Eye (tissue), 1 donor: ENCODE results near the gene AP3D1.
A peak's percentile ranks its signal among the peaks of the same experiment; 100 is the strongest.

ENCODE experiments used
- DNase-seq: peaks from one replicate; pipeline ENCODE4 v3.0.0-alpha.2; 2015

Gene AP3D1

DNA sequence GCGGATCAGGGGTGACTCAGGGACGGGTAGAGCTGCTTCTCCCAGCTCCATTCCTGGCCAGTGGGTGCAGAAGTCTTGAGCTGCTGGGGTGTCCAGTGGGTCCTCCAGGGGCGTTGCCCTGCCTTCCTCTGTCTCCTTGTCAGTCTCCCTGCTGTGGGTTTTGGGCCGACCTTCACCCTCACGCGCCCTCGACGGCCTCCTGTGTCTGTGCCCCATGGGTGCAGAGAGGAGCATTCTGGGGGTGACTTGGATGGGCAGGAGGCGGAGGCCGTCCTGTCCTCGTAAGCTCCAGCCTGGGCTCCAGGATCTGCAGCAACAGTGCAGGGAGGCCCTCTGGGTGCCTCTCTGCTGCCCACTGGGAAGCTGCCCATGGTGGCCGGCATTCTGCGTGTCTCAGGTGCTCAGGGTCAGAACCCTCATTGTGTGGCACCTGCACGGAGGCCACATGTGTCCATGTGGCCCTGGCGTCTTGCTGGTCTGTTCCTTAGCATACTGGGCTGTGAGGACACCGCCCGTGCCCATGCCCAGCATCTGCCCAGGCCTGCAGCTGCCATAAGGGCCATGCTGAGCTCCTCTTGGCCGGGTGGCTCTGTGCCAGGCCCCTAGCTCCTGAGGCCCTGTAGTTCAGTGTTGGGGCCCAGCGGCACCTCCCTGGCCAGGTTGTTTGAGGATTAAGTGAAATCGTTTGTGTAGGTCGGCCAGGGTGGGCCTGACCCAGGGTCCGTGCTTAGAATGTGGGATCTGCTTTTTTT is 29.7 kb upstream of the AP3D1 start:
- DNase-seq, result no peak

DNA sequence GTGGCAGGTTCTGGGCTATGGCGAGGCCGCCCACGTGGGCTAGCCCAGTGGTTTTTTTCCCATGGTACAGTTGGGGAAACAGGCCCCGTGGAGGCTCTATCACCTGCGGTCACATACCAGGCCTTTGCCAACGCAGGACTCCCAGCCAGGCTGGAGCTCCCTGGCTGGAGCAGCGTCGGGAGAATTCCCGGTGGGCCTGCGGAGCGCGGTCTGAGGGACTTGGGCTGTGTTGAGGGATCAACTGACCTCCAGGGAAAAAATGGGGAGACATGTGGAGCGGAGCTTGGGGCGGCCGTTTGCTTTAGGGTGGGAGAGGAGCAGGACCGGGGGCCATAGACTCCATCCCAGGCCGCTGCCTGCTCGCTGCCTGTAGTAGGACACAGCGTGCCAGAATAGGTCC is 28.7 kb upstream of the AP3D1 start:
- no peak for DNase-seq

DNA sequence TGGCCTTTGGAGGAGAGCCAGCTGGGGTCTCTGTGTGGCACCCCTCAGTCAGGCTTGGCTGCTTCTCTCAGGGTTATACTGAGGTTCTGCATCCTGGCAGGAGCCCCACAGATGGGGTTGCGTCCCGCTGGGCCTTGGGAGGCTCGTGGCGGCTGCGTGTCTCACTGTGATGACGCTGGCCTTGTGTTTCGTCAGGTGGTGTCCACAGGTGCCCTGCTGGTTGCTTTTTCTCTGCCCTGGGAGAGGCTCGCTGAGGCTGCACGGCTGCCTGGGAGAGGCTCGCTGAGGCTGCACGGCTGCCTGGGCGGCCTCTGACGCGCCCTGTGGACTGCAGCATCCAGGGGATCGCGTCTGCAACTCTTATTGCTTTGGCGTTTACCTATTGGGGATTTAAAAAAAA is 27.7 kb upstream of the AP3D1 start:
- no peak for DNase-seq

DNA sequence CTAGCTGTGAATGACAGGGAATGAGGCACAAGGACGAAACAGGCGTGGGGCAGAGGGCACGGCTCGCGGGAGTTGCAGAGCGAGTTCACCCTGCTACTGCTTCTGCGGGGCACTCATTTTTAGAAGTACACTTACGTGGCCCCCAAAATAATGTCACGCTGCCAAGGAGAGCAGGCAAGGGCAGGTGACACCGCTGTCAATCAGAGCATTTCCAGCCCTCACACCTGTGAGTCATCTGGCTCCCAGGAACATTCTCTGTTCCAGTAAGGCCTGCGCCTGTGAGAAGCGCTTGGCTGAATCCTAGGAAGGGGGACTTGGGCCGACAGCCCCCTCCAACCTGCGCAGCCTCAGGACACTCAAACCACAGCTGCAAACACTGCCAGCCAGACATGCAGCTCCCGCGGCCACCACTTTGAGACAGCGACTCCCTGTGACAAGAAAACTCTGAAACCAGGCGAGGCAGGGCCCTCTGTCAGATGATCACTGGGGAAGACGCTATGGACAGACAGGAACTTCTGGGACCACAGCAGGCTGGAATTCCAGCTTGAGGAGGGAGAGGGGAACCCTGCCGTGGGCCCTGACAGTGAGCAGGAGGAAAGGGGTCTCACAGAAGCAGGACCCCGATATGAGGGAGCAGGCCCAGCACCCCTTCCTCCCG is 25.1 kb upstream of the AP3D1 start:
- no peak for DNase-seq

DNA sequence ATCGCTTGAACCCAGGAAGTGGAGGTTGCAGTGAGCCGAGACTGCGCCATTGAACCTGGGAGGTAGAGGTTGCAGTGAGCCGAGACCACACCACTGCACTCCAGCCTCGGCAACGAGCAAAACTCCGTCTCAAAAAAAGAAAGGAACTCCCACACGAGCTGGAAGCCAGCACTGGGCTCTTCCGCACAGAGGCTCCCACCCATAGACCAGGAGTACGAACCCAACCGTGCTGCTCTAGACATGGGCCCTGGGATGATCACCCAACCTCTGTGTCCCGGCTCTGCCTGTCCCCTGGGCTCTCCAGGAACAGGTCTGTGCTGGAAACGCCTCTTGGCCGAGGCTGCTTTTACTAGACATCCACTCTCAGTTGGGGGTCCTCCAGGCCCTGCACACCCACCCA is 24.4 kb upstream of the AP3D1 start:
- DNase-seq, result no peak

DNA sequence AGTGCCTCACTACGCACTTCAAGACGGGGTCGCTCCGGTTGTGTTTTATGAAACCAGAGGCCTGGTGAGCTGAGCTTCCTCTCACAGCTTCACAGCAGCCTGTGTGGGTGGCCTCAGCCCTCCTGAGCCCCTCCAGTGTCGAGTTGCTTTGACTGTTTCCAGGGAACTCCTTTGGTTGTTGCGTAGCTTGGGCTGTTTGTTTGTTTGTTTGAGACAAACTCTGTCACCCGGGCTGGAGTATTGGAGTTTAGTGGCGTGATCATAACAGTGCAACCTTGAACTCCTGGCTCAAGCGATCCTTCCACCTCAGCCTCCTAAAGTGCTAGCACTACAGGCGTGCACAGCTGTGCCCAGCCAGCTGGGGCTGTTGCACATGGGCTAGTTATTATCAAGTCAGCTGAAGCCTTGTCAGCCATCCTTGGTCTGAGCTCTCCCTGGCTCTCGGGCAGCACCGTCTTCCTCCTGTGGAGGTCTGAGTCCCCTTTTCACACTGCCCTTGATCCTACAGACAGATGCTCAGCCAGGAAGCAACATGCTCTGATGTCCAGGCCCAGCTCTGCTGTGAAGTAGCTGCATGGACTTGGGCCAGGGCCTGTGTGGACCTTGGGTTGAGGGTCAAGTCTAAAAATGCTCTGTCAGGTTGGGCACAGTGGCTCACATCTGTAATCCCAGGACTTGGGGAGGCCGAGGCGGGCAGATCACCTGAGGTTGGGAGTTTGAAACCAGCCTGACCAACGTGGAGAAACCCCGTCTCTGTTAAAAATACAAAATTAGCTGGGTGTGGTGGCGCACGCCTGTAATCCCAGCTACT is 22.6 kb upstream of the AP3D1 start:
- no peak for DNase-seq

DNA sequence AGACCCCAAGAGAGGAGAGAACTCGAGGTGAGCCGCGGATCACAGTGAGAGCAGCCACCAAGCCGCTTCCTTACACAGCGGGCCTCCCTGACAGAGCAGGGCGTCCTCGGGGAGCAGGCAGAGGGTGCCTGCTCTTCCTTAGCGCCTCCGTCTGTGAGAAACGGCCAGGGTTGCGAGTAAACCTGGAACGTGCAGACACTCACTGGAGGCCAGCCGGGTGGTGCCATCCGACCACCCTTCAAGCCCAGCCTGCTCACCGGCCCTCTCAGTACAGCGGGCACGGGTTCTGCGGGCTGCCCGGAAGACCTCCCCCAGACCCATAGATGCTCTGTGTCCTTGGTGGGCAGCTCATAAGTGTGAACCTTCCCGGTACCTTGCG is 22.0 kb upstream of the AP3D1 start:
- no peak for DNase-seq

DNA sequence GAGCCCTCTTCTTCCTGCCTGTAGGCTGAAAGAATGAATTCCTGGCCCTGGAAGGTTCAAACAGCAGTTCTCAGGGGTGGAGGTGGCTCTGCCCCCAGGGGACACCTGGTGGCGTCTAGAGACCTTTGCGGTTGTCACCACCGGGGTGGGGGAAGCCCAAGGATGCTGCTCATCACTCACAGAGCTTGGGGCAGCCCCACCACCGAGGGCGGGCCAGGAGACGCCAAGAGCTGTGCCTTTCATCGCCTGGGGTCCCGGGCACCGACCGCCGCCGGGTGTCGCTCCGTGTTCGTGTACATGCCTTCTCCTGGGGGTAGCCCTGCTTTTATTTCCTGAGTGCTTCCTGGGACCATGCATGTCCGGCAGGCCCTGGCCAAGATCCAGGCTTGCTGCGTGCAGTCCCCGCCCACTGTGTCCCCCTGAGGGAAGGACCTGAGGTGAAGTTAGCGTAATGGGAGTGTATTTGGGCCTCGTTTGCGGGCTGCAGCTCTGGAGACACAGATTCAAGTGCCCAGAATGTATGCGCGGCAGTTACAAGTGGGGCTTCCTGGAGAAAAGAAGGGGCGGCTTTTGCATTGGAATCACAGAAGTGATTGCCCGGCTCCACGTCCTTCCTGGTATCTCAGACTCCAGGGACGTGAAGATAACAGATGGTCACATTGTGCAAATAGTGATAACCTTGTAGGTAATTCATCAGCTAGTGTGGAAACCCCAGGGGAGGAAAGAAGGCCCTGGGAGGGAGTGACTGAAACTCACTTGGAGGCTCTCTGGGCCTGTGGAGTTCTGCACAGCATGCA is 20.2 kb upstream of the AP3D1 start:
- no peak for DNase-seq

DNA sequence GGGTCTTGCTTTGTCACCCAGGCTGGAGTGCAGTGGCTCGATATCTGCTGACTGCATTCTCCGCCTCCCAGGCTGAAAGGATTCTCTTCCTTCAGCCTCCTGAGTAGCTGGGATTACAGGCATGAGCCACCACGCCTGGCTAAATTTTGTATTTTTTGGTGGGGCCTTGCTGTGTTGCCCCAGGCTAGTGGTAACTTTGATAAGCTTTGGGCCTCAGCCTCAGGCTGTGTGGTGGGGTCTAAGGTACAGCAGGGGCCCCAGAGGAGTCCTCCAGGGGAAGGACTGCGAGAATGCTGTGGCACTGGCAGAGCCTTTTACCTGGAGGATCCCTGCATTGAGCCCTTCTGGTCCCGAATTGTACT is 19.6 kb upstream of the AP3D1 start:
- DNase-seq, result no peak

DNA sequence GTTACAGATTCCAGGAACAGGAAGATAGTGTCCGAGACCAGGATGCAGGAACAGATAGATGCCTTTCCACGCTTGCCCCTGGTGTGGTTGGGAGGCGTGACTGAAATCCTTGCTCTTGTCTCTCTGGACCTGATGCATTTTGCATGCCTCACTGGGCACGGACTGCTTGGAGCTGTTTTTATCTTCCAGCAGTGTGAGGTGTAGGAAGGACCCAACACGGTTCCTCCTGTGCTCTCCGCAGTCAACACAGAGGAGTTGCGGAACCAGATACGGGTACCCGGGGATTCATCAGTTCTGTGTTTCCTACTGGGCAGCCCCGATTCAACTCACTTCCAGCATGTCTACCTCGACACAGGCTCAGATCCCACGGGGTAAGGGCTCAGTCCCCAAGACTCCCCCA is 18.9 kb upstream of the AP3D1 start:
- DNase-seq, result peak; percentile 87

DNA sequence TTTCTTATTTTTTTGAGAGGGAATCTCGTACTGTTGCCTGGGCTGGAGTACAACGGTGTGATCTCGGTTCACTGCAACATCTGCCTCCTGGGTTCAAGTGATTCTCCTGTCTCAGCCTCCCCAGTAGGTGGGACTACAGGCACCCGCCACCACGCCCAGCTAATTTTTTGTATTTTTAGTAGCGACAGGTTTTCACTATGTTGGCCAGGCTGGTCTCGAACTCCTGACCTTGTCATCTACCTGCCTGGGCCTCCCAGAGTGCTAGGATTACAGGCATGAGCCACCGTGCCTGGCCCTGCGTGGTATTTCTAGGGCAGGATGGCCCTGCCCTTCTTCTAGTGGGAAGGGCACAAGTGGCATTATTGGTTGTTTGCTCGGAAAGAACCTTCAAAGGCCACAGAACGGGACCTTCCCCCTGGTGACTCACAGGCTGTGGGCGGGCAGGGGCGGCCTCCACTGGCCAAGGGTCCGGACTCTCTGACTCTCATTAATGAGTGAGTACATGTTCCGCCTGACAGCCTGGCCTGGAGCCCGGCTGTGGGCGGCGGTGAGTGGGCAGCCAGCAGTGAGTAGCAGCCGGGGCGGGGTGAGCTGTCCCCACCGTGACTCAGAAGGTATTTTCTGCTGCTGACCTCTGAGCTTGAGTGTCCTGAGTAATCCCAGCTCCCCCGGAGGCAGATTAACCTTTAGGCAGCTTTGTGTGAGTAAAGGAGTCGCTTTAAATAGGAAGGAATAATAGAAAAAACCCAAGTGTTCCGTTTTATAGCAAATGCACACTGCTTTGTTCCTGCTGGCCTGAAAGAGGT is 17.5 kb upstream of the AP3D1 start:
- peak; percentile 68 for DNase-seq

DNA sequence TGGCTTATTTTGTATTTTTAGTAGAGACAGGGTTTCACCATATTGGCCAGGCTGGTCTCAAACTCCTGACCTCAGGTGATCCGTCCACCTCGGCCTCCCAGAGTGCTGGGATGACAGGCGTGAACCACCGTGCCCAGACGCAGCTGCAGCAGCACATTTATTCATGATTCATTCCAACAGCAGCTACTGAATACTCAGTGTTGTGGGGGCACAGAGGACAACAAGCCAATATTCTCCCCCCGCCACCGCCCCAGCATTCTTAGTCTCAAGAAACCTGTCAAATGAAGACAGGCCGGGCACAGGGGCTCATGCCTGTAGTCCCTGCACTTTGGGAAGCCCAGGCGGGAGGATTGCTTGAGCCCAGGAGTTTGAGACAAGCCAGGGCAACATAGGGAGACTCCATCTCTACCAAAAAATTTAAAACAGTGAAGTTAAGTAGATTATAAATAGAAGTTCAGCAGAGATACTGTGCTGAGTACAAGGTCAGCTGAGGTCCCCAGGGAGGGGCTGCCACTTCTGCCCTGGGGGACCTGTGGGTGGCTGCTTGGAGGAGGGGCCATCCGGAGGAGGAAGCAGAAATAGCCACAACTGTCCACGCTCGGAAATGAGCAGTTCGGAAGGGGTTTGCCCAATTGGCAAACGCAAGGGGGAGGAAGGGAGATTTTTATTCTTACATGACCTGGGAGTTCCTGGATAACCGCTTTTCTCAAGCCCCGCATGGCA is 16.7 kb upstream of the AP3D1 start:
- no peak for DNase-seq

DNA sequence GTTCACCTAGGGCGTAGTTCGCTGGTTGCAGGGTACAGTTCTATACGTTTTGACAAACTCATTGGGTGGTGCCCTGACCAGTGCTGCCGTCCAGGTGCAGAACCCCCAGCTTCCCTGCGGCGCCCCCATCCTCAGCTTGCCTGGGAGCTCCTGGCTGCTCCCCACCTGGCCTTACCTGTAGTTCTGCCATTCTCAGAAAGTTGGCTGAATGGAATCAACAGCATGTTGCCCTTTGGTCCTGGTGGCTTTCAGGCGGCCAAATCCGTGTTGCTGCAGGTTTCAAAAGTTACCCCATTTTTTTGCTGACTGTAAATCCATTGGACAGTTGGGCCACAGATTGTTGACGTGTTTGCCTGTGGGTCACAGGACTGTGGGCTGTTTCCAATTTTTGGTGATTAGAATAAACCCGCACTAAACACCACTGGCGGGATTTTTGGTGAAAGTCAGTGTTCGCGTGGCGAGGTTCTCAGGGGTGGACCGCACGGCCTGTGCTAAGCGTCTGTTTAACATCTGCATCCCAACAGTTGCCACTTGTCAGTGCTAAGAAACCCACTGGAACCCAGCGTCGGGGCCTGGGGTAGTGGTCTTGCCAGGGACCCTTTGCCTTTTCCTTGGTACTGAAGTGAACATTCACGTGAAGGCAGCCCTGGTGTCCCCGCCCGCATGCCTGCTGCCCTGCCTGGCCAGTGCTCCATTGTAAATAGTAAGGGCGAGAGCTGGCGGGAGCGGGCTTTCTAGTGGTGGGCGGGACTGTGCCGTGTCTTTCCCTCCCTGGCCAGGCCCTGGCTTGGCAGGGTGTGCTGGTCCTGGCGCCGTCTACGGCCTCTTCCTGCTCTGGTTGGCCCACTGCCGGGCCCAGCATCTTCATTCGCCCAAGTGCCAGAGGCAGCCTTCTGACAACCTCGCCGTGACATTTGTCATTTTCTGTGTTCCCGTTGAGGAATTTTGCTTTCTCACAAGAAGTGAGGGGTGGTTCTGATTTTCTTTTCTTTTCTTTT is 15.7 kb upstream of the AP3D1 start:
- no peak for DNase-seq

DNA sequence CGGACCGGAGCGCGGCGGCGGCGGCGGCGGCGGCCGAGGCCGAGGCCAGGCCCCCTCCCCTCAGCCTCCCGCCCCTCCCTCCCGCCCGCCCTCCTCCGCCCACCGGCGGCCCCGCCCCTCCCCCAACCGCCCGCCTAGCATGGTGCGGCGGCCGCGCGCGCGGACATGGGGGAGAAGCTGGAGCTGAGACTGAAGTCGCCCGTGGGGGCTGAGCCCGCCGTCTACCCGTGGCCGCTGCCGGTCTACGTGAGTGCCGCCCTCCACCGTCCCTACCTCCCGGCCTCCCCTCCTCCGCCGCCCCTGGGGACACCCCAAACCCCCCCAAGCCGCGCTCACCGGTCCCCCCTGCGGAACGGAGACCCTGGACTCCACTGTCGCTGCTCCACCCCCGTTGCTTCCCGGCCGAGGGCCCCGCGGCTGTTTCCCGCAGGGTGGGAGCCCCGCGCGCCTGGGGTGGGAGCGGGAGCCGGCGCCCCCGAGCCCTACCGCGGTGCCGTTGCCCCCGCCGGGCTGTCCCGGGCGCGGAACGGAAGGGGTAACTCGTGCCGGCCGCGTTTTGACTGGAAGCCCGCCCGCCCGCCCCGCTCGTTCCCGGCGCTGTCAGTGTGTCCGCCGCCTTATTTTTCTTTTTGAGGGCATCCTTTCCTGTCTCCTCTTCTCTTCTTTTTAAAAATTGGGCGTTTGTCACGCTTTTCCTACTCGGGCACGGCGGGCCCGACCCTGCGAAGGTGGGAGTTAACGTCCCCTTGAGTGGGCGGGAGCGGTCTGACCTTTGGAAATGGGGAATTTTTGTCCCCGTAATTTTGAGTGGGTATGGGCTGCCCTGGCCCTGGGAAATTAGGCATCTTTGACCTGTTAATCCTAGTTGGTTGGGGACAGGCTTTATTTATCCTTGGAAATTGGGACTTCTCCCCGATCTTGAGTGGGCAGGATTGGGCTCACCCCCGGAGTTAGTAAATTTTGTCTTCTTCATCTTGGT is 12.9 kb upstream of the AP3D1 start:
- peak; percentile 67 for DNase-seq

DNA sequence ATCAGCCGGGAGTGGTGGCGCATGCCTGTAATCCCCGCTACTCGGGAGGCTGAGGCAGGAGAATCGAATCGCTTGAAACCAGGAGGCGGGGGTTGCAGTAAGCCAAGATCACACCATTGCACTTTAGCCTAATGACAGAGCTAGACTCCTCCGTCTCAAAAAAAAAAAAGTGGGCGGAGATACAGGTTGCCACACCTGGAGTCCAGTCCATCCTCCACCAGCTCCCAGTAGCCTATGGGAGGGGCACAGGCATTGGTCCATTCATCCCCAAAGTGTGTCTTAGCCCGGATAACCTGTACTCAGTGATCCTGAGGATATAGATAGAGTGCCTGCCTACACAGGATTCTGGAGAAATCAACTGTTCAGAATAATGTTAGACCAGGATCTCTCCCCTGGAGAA is 9.0 kb upstream of the AP3D1 start:
- DNase-seq, result no peak

DNA sequence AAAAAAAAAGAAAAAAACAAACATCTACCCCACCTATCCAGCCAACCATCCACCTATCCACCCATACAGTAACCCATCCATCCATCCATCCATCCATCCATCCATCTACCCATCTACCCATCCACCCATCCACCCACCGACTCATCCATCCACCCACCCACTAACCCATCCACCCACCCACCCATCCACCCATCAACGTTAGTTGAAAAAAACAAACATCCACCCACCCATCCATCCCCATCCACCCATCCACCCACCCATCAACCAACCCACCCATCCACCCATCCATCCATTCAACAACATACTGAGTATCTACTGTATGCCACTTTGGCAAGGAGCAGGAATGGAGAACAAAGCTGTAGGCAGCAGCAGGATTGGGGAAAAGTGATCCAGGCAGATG is 6.1 kb upstream of the AP3D1 start:
- DNase-seq, result no peak

DNA sequence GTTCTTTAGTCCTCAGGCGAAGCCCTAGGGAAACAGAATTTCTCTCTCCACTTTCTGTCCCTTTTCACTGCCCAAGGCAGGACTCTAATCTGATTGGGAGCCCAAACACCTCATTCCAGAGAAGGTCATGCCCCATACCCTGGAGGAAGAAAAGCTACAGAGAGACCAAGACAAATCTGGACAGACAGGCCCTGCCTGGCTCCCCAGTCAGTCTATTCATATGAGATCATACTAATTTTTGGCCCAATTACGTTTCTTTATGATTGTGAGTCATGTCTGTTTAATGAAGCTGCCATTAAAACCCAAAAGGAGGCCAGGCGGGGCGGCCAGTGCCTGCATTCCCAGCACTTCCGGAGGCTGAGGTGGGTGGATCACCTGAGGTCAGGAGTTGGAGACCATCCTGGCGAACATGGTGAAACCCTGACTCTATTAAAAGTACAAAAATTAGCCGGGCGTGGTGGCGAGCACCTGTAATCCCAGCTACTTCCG is 3.3 kb upstream of the AP3D1 start:
- DNase-seq, result peak; percentile 69

DNA sequence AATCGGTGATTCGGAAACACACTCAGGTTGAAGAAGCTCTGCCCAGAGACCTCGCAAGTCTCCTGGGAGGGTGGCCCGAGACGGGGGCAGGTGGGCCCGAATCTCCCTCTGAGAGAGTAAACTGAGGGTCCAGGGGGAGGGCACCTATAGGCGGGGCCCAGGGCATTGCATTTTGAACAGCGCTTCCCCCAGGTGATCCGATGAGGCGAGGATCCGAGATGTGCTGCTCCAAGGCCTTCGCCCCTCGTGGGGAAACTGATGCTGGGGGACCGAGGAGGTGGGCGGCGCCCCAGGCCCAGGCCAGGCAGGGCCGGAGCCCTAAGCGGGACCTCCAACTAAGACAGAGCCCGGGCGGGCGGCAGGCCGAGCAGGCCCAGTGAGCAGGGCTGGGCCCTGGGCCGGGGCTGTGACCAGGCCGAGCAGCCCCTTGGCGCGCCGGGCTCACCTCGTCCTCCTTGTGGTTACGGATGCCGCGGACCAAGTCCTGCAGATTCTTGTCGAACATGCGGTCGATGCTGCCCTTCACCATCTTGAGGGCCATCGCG is 500 bp downstream of the AP3D1 start:
- peak; percentile 63 for DNase-seq
